HCT116 (cell line): ENCODE results near the gene JSRP1. TPM values are rescaled to one million over a fixed set of nuclear protein-coding genes. Genes with fewer than 3 reads are reported as not detected.

Source experiments
- ATAC-seq: fragments of 200-7000 bp; cut with Tn5 transposase; 2 replicates; pipeline ENCODE4 v1.9.1; 2020; ENCODE audit warnings: mild to moderate bottlenecking, moderate library complexity
- BruUV-seq: library from RNA; stranded (reverse); fragments of 400-500 nt; replicated peaks from 2 replicates; lab custom pipeline; 2021; lab: Mats Ljungman, UMichigan
- CTCF ChIA-PET: fragments of 300-600 bp; sonication (Branson Sonifier 250); formaldehyde crosslinking; loops from one replicate; lab custom pipeline; 2021; ENCODE audit warnings: antibody characterized with exemption; lab: Charles Lee
- POLR2A ChIA-PET: fragments of 300-600, 350-600 bp; sonication (Branson Sonifier 250); formaldehyde crosslinking; loops from one replicate; lab custom pipeline; 2021; ENCODE audit warnings: antibody characterized with exemption; lab: Charles Lee
- RAD21 ChIA-PET, 2 experiments: fragments of 300-600 bp; sonication (Branson Sonifier 250); formaldehyde crosslinking; loops; one replicate each; lab custom pipeline; 2023; ENCODE audit warnings: low total read pairs in 2 of 2; ENCODE audit not compliant: uncharacterized antibody in 2 of 2, unreplicated experiment in 2 of 2, low non-redundant PET in 1 of 2; lab: Charles Lee
- DNase-seq: peaks from one replicate; pipeline ENCODE4 v3.0.0-alpha.2; 2010; ENCODE audit warnings: low read depth, low spot score
- H2AFZ ChIP-seq: fragments of 200-600 bp; shearing (Covaris generic), sonication (generic); 2 replicates; pipeline ENCODE4 v1.6.1; 2017; ENCODE audit warnings: low read depth, mixed run types, mixed read lengths, antibody characterized with exemption, low read length; ENCODE audit not compliant: poor library complexity, severe bottlenecking
- H3K27ac ChIP-seq: 2 replicates; pipeline ENCODE4 v1.5.1; 2012; ENCODE audit warnings: low read depth, low read length
- H3K27me3 ChIP-seq: fragments of 200-600 bp; sonication (generic); 2 replicates; pipeline ENCODE4 v1.6.1; 2016; ENCODE audit warnings: mixed run types, low read length, mixed read lengths; ENCODE audit not compliant: insufficient read depth
- H3K36me3 ChIP-seq, 2 experiments: fragments of 200-500 bp in 1 of 2; fragments of 200-600 bp in 1 of 2; sonication (Bioruptor generic) in 1 of 2; sonication (generic) in 1 of 2; 2 replicates each; pipeline versions ENCODE4 v1.5.1 to v1.6.1; 2014 to 2016; ENCODE audit warnings: low read length in 2 of 2, inconsistent platforms in 1 of 2, mixed read lengths in 1 of 2, mixed run types in 1 of 2; ENCODE audit not compliant: insufficient read depth in 2 of 2, control insufficient read depth in 1 of 2
- H3K4me1 ChIP-seq, 2 experiments: fragments of 200-600 bp in 1 of 2; sonication (generic) in 1 of 2; 2 replicates each; pipeline versions ENCODE4 v1.5.1 to v1.6.1; 2012 to 2017; ENCODE audit warnings: low read length in 2 of 2, inconsistent platforms in 1 of 2, mild to moderate bottlenecking in 1 of 2, mixed read lengths in 1 of 2, mixed run types in 1 of 2, moderate library complexity in 1 of 2; ENCODE audit not compliant: insufficient read depth in 2 of 2, control insufficient read depth in 1 of 2
- H3K4me2 ChIP-seq: fragments of 200-600 bp; sonication (generic); 2 replicates; pipeline ENCODE4 v1.6.1; 2017; ENCODE audit warnings: mixed run types, low read length, mixed read lengths
- H3K4me3 ChIP-seq, 2 experiments: fragments of 200-600 bp in 1 of 2; sonication (generic) in 1 of 2; replicated peaks in 1 of 2; 2 replicates each; pipeline ENCODE4 v1.5.1; 2011 to 2016; ENCODE audit warnings: low read length in 2 of 2, control low read depth in 1 of 2, low read depth in 1 of 2, mild to moderate bottlenecking in 1 of 2, mixed read lengths in 1 of 2, mixed run types in 1 of 2
- H3K79me2 ChIP-seq: fragments of 200-600 bp; sonication (generic); 2 replicates; pipeline ENCODE4 v1.6.1; 2017; ENCODE audit warnings: mild to moderate bottlenecking, mixed run types, low read length, moderate library complexity, mixed read lengths; ENCODE audit not compliant: insufficient read depth
- H3K9ac ChIP-seq: fragments of 200-600 bp; sonication (generic); 2 replicates; pipeline ENCODE4 v1.6.1; 2016; ENCODE audit warnings: low read length, mixed read lengths
- H3K9me2 ChIP-seq: fragments of 200-600 bp; sonication (generic), shearing (Covaris generic); 2 replicates; pipeline ENCODE4 v1.6.1; 2017; ENCODE audit warnings: mixed run types, mild to moderate bottlenecking, moderate library complexity; ENCODE audit not compliant: insufficient read depth
- H3K9me3 ChIP-seq, 2 experiments: fragments of 200-500 bp in 1 of 2; fragments of 200-600 bp in 1 of 2; sonication (Bioruptor generic) in 1 of 2; sonication (generic) in 1 of 2; 2 replicates each; pipeline ENCODE4 v1.6.1; 2014 to 2017; ENCODE audit warnings: low read length in 2 of 2, mixed read lengths in 2 of 2, inconsistent platforms in 1 of 2, low read depth in 1 of 2, mild to moderate bottlenecking in 1 of 2, mixed run types in 1 of 2, moderate library complexity in 1 of 2; ENCODE audit not compliant: control insufficient read depth in 1 of 2, insufficient read depth in 1 of 2
- H4K20me1 ChIP-seq: fragments of 200-600 bp; sonication (generic), shearing (Covaris generic); 2 replicates; pipeline ENCODE4 v1.6.1; 2017; ENCODE audit warnings: mixed run types, mild to moderate bottlenecking, moderate library complexity; ENCODE audit not compliant: insufficient read depth
- ATF3 ChIP-seq: IDR thresholded peaks from 2 replicates; pipeline ENCODE4 v1.6.1; 2012
- CEBPB ChIP-seq: IDR thresholded peaks from 2 replicates; pipeline ENCODE4 v1.6.1; 2012; ENCODE audit warnings: low read depth
- ELF1 ChIP-seq: IDR thresholded peaks from 2 replicates; pipeline ENCODE4 v1.6.1; 2012; ENCODE audit warnings: low read depth, borderline replicate concordance
- EZH2 ChIP-seq: fragments of 200-600 bp; sonication (generic); IDR thresholded peaks from 2 replicates; pipeline ENCODE4 v1.6.1; 2017; ENCODE audit warnings: antibody characterized with exemption, mixed run types
- EZH2phosphoT487 ChIP-seq: fragments of 200-600 bp; IDR thresholded peaks from 2 replicates; pipeline ENCODE4 v1.6.1; 2018; ENCODE audit warnings: antibody characterized with exemption, borderline replicate concordance
- FOSL1 ChIP-seq: IDR thresholded peaks from 2 replicates; pipeline ENCODE4 v1.6.1; 2012; ENCODE audit warnings: low read depth
- POLR2A ChIP-seq: IDR thresholded peaks from 2 replicates; pipeline ENCODE4 v1.7.0; 2011; ENCODE audit warnings: borderline replicate concordance; ENCODE audit not compliant: insufficient read depth, insufficient read length; ENCODE audit errors: extremely low read depth
- POLR2AphosphoS5 ChIP-seq: IDR thresholded peaks from 2 replicates; pipeline ENCODE4 v1.6.1; 2011; ENCODE audit warnings: mild to moderate bottlenecking, low read depth, low read length, moderate library complexity
- RAD21 ChIP-seq: IDR thresholded peaks from 2 replicates; pipeline ENCODE4 v1.6.1; 2012; ENCODE audit warnings: low read depth, mild to moderate bottlenecking
- SIN3A ChIP-seq: IDR thresholded peaks from 2 replicates; pipeline ENCODE4 v1.6.1; 2012; ENCODE audit warnings: low read depth
- SRF ChIP-seq: IDR thresholded peaks from 2 replicates; pipeline ENCODE4 v1.6.1; 2012; ENCODE audit warnings: low read depth
- TCF7L2 ChIP-seq: IDR thresholded peaks from 2 replicates; pipeline ENCODE4 v1.7.0; 2011; ENCODE audit warnings: borderline replicate concordance, inconsistent platforms; ENCODE audit not compliant: insufficient read depth, insufficient read length; ENCODE audit errors: extremely low read depth
- ZFX ChIP-seq: fragments of 450-650 bp; IDR thresholded peaks from 2 replicates; pipeline ENCODE4 v1.6.1; 2017
- intact Hi-C: fragments of 100-400 bp; cut with micrococcal nuclease; formaldehyde crosslinking; loops from 2 replicates; pipeline ENCODE4 v1.10.0; 2022
- total RNA-seq: library from RNA; stranded (reverse); gene quantifications from one replicate; pipeline ENCODE4 v1.2.1, GENCODE V29; 2021; ENCODE audit not compliant: unreplicated experiment
- TF ChIP-seq, protein P1 (sequence below), 3 experiments: fragments of 200-600 bp in 1 of 3; sonication (generic) in 1 of 3; IDR thresholded peaks in 2 of 3; conservative IDR thresholded peaks in 1 of 3; 2 replicates each; pipeline ENCODE4 v1.5.1; 2012 to 2017; ENCODE audit warnings: low read depth in 2 of 3, low read length in 2 of 3, antibody characterized with exemption in 1 of 3, borderline replicate concordance in 1 of 3, control low read depth in 1 of 3, mild to moderate bottlenecking in 1 of 3, mixed read lengths in 1 of 3, mixed run types in 1 of 3, moderate library complexity in 1 of 3; ENCODE audit not compliant: insufficient read depth in 1 of 3
- TF ChIP-seq, protein P2 (sequence below): IDR thresholded peaks from 2 replicates; pipeline ENCODE4 v1.6.1; 2012

Gene JSRP1
- total RNA-seq, 1 experiment from 2014 or later, result 0.30 TPM

GRCh38 chr19:2259336-2259735, 3.1 kb upstream of the JSRP1 start (continued):
- TF ChIP-seq EZH2phosphoT487 (no peak), SIN3A (no peak), ATF3 (no peak), TCF7L2 (no peak), CEBPB (no peak), POLR2AphosphoS5 (no peak), FOSL1 (no peak)
- TF ChIP-seq, protein P1, sequence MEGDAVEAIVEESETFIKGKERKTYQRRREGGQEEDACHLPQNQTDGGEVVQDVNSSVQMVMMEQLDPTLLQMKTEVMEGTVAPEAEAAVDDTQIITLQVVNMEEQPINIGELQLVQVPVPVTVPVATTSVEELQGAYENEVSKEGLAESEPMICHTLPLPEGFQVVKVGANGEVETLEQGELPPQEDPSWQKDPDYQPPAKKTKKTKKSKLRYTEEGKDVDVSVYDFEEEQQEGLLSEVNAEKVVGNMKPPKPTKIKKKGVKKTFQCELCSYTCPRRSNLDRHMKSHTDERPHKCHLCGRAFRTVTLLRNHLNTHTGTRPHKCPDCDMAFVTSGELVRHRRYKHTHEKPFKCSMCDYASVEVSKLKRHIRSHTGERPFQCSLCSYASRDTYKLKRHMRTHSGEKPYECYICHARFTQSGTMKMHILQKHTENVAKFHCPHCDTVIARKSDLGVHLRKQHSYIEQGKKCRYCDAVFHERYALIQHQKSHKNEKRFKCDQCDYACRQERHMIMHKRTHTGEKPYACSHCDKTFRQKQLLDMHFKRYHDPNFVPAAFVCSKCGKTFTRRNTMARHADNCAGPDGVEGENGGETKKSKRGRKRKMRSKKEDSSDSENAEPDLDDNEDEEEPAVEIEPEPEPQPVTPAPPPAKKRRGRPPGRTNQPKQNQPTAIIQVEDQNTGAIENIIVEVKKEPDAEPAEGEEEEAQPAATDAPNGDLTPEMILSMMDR (IDR thresholded peaks at IDR 0.05 in 2 of 3, conservative IDR thresholded peaks at IDR 0.05 in 1 of 3; ENCODE audit: borderline replicate concordance in 1 of 3, insufficient read depth in 1 of 3, low read depth in 2 of 3, low read length in 2 of 3), result no peak

DNA sequence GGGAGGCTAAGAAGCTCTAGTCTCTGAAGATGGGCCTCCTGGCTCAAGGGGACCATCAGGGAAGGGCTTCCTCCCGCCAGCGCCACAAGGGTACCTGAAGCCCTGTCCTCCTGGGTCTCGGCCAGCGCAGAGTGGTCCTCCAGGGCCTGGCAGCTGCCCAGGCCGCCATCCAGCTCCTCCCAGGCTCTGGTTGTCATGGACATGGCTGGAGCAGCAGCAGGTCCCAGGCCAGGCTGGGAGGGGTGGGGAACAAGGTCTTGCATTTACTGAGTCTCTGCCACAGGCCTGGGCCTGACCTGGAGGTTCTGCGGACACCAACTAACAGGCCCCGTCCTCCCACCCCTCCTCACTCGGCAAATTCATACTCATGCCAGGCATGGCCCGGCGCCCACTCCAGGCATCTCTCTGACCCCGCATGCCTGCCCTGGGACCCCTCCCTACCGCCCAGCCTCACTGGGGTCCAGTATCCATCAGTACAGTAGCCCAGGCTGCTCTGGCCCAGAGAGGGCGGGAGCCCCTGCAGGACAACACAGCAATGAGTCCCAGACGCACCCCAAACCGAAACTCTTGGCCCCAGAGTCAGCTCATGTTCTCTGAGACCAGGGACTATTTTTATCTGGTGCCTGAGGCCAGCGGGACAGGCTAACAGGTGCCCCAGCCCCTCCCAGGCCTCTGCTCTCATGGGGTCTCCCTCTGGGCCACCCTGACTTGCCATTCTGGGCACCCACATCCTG, 938 bp downstream of the JSRP1 start:
- ATAC-seq, result no peak
- no TSS peak for BruUV-seq
- Histone ChIP-seq H3K9me2 (no peaks in the 10 kb centered on the region), H3K36me3 (no peaks in the 10 kb centered on the region), H3K79me2 (no peaks in the 10 kb centered on the region), H3K27me3 (no peaks in the 10 kb centered on the region), H3K4me1 (no peaks in the 10 kb centered on the region; a peak in 1 of 4 replicates), H2AFZ (no peak overlapping the region), H3K27ac (no peak overlapping the region), H3K9me3 (no peaks in the 10 kb centered on the region), H3K4me3 (no peak overlapping the region), H3K9ac (no peak overlapping the region), H3K4me2 (no peak overlapping the region), H4K20me1 (no peaks in the 10 kb centered on the region)
- TF ChIP-seq ZFX, result no peak
- no peak for TF ChIP-seq SIN3A
- no peak for TF ChIP-seq ATF3
- TF ChIP-seq ELF1, result no peak
- no peak for TF ChIP-seq EZH2
- no peak for TF ChIP-seq POLR2A
- no peak for TF ChIP-seq FOSL1
- TF ChIP-seq, protein P2, sequence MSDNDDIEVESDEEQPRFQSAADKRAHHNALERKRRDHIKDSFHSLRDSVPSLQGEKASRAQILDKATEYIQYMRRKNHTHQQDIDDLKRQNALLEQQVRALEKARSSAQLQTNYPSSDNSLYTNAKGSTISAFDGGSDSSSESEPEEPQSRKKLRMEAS, result no peak
- TF ChIP-seq POLR2AphosphoS5, result no peak
- TF ChIP-seq SRF, result no peak
- TF ChIP-seq RAD21, result no peak
- POLR2A ChIA-PET, result no interaction called here
- RAD21 ChIA-PET, result no interaction called here
- no peak for DNase-seq
- CTCF ChIA-PET, result no interaction called here
- intact Hi-C loops, result no loop called here
